ENCODE measurements around the gene LAMTOR1.

The LAMTOR1 gene

GRCh38 chr11:72116019-72116755, 13.1 kb upstream of the LAMTOR1 start:
- DNase-seq = no peak

GRCh38 chr11:72114570-72114969, 11.5 kb upstream of the LAMTOR1 start:
- DNase-seq = no peak

GRCh38 chr11:72112978-72113808, 10.1 kb upstream of the LAMTOR1 start:
- no peak for DNase-seq

- DNase-seq = peak; percentile 100
These were observed 9.3 kb upstream of the LAMTOR1 start, which contains the start of gene ANAPC15 for GRCh38 chr11:72112143-72112977. ANAPC15 (minus strand) TSS chr11:72112695; CDS start chr11:72111276, 1,419 bp downstream.

- no peak for DNase-seq
These were observed 8.4 kb upstream of the LAMTOR1 start for GRCh38 chr11:72111300-72112142.

- DNase-seq = no peak
These were observed 2.8 kb upstream of the LAMTOR1 start, which contains the start of gene TOMT for GRCh38 chr11:72105888-72106287. TOMT (plus strand) TSS chr11:72105924; CDS start chr11:72105952, 28 bp downstream.

- DNase-seq = no peak
These were observed 664 bp upstream of the LAMTOR1 start for GRCh38 chr11:72103754-72104167.

- no peak for DNase-seq
These were observed 509 bp downstream of the LAMTOR1 start for GRCh38 chr11:72102631-72102945.

- DNase-seq = no peak
These were observed 935 bp downstream of the LAMTOR1 start for GRCh38 chr11:72102162-72102561.

- no peak for DNase-seq
These were observed 2.6 kb downstream of the LAMTOR1 start for GRCh38 chr11:72100462-72100861.

- no peak for DNase-seq
These were observed 3.1 kb downstream of the LAMTOR1 start for GRCh38 chr11:72100009-72100408.

GRCh38 chr11:72098741-72099140, 4.4 kb downstream of the LAMTOR1 start:
- DNase-seq = no peak

GRCh38 chr11:72091292-72091691, 11.8 kb downstream of the LAMTOR1 start:
- peak; percentile 56 to 72 for DNase-seq

GRCh38 chr11:72088076-72088808, 14.9 kb downstream of the LAMTOR1 start:
- DNase-seq = no peak

GRCh38 chr11:72085621-72086351, 17.3 kb downstream of the LAMTOR1 start:
- DNase-seq = no peak

- DNase-seq = no peak
These were observed 18.1 kb downstream of the LAMTOR1 start for GRCh38 chr11:72084965-72085364.

GRCh38 chr11:72084076-72084475, 19.0 kb downstream of the LAMTOR1 start:
- DNase-seq = no peak

- DNase-seq = no peak
These were observed 19.7 kb downstream of the LAMTOR1 start for GRCh38 chr11:72083414-72083813.

GRCh38 chr11:72081821-72082453, 21.2 kb downstream of the LAMTOR1 start:
- DNase-seq = peak; percentile 74 to 80

GRCh38 chr11:72081184-72081644, 21.9 kb downstream of the LAMTOR1 start:
- DNase-seq = no peak

Measured in NCI-H526 (cell line).